GM19467 (cell line): ENCODE measurements around the gene PDE11A.
A peak's percentile ranks its signal among the peaks of the same experiment; 100 is the strongest.
"Not testable (repeated sequence)": the region's sequence is repeated elsewhere in the genome, so short reads cannot be mapped to it uniquely, and the experiment has no call there.

ENCODE experiments used
- ATAC-seq: cut with Tn5 transposase; IDR thresholded peaks from one replicate; pipeline ENCODE4 v1.9.1; 2021; ENCODE audit warnings: mild to moderate bottlenecking, moderate library complexity; ENCODE audit not compliant: unreplicated experiment

The PDE11A gene

DNA sequence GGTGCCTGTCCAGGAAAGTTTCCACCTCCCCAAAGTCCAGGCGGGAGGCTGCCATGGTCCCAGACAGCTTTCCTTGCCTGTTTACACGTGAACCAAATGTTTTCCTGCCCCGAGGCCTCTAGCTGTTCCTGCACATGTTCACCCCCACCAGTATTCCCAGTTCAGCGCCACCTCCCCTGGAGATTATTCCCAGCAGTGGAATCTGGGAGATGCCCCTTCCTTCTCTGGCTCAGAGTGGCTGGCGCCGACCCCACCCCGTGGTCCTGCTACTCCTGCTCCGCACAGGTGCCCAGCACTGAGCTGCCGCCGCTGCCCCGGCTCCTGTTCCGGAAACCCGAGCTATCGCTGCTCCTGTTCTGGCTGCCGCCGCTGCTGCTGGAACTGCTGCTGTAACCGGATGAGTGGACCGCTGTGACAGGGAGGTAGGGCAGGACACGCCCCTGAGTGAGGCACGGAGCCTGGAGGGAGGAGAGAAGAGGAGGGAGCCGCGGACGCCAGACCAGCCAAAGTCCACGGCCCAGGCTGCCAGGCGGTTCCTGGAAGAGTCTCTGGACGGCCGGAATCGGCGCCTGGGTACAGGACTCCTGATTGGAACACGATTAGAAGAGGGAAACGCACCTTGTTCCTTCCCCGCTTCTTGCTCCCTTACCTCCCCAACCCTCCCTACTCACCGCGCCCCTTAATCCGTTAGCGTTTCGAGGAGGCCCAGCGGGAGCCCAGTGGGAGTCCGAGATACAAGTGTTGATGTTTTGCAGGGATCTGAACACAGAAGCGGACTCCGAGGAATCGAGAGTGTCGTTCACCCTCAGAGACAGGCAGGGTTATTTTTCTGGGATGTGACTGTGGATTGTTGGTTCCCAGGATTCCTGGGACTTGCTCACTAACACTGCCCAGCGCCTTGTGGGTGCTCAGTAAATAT is at the start of gene PDE11A:
Gene PDE11A, minus strand, starts transcription at position 395 of the 919 bp plus-strand sequence. Its CDS starts 340 bp downstream, at position 55.
- peak; percentile 58 for ATAC-seq

GRCh38 chr2:178119179-178119922 is 46.8 kb upstream of the PDE11A start:
- ATAC-seq: no peak

DNA sequence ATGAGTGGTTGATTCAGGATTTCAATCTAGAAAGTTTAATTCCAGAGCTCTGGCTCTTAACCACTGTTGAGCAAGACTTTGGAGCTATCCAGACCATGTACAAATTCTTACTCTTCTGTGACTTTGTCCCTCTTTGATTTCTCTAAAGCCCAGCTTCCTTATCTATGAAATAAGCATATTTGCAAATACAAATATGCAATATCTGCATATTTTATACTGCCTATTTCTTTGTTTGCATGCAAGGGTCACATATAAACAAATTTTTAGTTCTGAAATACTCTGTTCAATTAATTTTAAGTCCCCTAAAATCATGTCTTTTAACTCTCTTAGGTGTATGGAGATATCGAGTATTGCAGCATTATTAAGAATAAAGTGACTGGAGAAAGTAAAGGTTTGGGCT is 45.1 kb upstream of the PDE11A start:
- no peak for ATAC-seq

DNA sequence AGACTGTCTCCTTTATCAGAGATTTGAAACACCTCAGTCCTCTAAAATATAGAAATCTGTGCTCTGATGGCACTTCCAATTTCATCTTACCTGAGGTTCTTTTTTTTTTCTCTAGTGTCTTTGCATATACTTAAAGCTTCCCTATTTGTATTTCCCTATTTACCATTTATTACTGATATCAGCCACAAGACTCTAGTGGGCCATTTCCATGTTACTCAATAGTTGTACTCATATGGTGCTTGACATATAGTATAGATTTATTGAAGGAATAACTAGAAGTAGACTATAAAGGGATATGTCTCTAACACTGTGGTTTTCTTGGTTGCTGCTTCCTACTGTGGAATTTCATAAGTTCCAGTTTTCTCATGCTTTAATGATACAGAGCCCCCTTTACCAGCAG is 42.7 kb upstream of the PDE11A start:
- ATAC-seq: no peak

DNA sequence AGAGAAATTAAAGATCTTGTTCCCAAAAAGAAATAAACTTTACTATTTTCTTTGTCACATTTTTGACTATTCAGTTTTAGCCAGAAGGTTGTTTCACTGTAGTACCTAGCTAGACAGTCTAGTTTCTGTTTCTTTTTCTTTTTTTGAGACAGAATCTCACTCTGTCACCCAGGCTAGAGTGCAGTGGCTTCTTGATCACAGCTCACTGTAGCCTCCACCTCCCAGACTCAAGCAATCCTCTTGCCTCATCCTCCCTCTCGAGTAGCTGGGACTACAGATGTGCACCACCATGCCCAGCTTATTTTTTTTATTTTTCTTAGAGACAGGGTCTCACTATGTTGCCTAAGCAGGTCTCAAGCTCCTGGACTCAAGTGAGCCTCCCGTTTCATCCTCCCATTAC is 41.9 kb upstream of the PDE11A start:
- peak; percentile 40 for ATAC-seq

- ATAC-seq: peak; percentile 92
Measured at GRCh38 chr2:178112202-178113152, 39.9 kb upstream of the PDE11A start, which contains the start of gene RBM45. RBM45 (plus strand) TSS chr2:178112437; CDS start chr2:178112547, 110 bp downstream.

- no peak for ATAC-seq
Measured at GRCh38 chr2:178111743-178112142, 39.2 kb upstream of the PDE11A start.

GRCh38 chr2:178110681-178111080 is 38.1 kb upstream of the PDE11A start:
- no peak for ATAC-seq

- no peak for ATAC-seq
Measured at GRCh38 chr2:178109813-178110212, 37.2 kb upstream of the PDE11A start.

DNA sequence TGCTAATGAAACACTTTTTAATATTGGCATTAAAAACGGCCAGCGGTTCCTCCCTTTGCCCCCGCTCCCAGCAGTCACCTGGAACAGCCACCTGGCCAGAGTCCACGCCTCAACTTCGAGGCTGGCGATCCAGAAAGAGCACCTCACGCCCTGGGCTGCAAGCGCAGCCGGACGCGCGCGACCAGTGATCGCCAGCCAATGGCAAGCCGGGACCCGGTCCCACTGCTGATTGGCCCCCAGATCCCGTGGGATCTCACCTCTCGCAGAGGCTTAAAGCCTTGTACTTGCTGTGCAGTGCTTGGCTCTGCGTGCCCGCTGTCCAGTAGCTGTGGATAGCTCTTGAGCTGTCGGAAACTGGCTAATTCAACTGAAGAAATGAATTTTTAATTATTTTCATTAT is 35.6 kb upstream of the PDE11A start:
- no peak for ATAC-seq

GRCh38 chr2:178106053-178106452 is 33.5 kb upstream of the PDE11A start:
- no peak for ATAC-seq

- no peak for ATAC-seq
Measured at GRCh38 chr2:178105566-178105965, 33.0 kb upstream of the PDE11A start.

GRCh38 chr2:178101321-178102079 is 28.9 kb upstream of the PDE11A start:
- no peak for ATAC-seq

- ATAC-seq: no peak
Measured at GRCh38 chr2:178093471-178093870, 20.9 kb upstream of the PDE11A start.

DNA sequence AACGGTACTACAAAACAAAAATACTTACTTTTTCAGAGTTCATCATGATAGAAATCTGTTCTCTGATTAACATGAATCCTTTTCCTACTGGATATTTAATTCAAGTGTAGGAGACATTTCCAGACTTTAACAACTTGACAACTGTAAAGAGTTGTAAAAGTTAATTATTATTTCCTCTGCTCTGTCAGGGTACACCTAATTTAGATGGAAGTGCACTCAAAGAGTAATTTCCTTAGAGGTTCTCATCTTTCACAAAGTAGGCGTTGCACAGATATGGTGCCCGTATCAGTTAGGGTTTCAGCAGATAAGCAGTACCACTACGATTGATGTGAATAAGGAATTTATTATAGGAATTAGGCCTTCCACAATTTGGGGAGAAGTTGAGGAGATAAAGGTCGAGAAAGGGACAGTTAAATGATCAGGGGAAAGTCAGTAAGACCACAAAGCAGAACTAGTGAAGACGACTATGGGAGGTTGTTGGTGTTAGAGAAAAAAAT is 16.2 kb upstream of the PDE11A start:
- no peak for ATAC-seq

- ATAC-seq: no peak
Measured at GRCh38 chr2:178084273-178084672, 11.7 kb upstream of the PDE11A start.

GRCh38 chr2:178082408-178083045 is 9.9 kb upstream of the PDE11A start:
- ATAC-seq: no peak

DNA sequence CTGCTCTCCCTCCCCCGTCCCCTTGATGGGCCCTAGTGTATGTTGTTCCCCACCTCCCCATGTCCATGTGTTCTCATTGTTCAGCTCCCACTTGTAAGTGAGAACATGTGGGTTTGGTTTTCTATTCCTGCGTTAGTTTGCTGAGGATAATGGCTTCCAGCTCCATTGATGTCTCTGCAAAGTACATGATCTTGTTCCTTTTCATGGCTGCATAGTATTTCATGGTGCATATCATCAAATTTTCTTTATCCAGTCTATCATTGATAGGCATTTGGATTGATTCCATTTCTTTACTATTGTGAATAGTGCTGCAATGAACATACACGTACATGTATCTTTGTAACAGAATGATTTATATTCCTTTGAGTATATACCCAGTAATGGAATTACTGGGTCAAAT is 6.7 kb upstream of the PDE11A start:
- ATAC-seq: not testable (repeated sequence)

DNA sequence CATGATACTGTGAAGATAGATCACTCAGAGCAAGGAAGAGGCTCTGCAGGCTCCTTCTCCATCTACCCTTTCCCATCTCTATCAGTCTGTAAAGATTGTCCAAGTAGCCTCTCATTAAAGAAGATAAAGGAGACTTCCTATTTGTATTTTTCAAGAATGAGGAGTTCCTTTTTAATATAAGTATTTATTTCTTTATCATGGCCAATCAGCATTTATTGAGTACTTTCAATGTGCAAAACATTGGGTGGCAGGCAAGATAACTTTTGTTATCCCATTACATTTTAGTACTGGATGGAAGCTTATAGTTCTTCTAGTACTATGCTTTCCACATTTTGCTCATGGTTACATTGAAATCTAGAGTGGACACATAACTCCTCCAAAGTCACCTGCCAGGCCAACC is 3.6 kb upstream of the PDE11A start:
- ATAC-seq: no peak
